ENCODE results near the gene CCPG1.
"Not testable (repeated sequence)": the region's sequence is repeated elsewhere in the genome, so short reads cannot be mapped to it uniquely, and the experiment has no call there.

The CCPG1 gene

DNA sequence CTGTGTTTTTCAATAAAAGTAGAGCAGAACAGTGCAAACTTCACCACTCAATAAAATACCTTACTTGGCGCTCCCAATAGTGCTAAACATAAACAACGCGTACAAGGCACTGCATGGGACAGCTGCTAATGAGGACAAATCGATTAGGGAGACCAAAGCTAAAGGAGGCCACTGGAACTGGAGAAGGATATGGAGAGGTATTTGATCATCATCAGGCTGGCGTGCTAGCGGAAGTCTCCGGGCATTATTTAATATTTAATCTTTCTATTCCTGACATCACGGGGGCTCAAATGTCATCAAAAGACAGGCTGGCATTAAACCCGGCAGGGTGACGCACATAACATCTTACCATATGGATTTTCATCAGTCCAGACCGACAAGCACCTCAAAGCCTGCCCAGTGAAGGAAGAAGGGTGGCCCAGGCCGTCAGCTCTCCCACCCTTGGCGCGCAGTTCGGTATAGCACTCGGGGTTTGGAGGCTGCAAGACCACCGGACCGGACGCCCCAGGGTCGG lies 604 bp downstream of the CCPG1 start:
- Histone ChIP-seq H3K9me3 (ENCODE audit: low read length) (peaks cover 2% of the 10 kb centered on the region), H3K27me3 (ENCODE audit: insufficient read depth, low read length) (no peaks in the 10 kb centered on the region), H3K4me3 (ENCODE audit: low read length) (peak overlapping the region; percentile 74), H2AFZ (ENCODE audit: low read depth, low read length) (peak overlapping the region; percentile 52), H3K4me1 (ENCODE audit: insufficient read depth, low read length) (peaks cover 3% of the 10 kb centered on the region), H3K36me3 (ENCODE audit: insufficient read depth, low read length) (no peaks in the 10 kb centered on the region)

DNA sequence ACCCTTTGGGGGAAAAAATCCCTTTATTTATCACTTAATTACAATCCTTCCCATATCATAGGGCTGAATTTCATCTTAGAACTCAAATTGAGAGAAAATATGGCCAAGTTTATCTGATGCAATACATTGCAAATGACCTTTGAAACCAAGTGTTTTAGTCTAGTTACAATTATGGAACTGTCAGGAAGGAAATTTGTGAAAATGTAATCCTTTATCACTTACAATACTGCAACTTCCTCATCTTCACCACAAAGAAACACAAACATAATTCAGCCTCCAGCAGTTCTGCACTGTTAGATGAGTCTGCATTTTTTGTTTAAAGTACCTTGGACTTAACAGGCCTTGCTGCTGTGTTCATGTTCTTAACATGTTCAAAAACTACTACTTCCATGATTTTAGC lies 4.6 kb downstream of the CCPG1 start:
- H3K4me1 ChIP-seq (ENCODE audit: insufficient read depth, low read length), result peaks cover 3% of the 10 kb centered on the region
- no peak overlapping the region for H2AFZ ChIP-seq (ENCODE audit: low read depth, low read length)
- no peaks in the 10 kb centered on the region for H3K36me3 ChIP-seq (ENCODE audit: insufficient read depth, low read length)
- peaks cover 2% of the 10 kb centered on the region for H3K9me3 ChIP-seq (ENCODE audit: low read length)
- no peak overlapping the region for H3K4me3 ChIP-seq (ENCODE audit: low read length)
- no peaks in the 10 kb centered on the region for H3K27me3 ChIP-seq (ENCODE audit: insufficient read depth, low read length)

DNA sequence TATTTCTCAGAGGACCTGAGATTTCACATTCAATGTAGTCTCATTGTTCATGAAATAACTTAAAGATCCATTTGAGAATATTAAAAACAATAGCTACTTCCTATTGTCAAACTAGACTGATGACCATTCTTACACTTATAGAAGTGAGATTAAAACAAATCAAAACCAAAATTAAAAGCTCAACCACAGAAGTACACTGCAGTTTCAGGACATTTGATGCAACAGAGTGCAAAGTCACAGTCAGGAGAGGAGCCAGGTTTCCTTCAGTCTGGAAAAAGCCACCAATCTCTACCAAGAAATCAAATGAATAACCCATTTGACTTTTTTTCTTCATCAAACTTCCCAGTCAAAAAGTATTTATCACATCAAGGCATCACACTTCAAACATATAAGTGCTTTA lies 5.5 kb downstream of the CCPG1 start:
- H2AFZ ChIP-seq (ENCODE audit: low read depth, low read length), result no peak overlapping the region
- no peaks in the 10 kb centered on the region for H3K36me3 ChIP-seq (ENCODE audit: insufficient read depth, low read length)
- no peak overlapping the region for H3K4me3 ChIP-seq (ENCODE audit: low read length)
- H3K4me1 ChIP-seq (ENCODE audit: insufficient read depth, low read length), result peaks cover 3% of the 10 kb centered on the region
- H3K9me3 ChIP-seq (ENCODE audit: low read length), result peaks cover 2% of the 10 kb centered on the region
- no peaks in the 10 kb centered on the region for H3K27me3 ChIP-seq (ENCODE audit: insufficient read depth, low read length)

DNA sequence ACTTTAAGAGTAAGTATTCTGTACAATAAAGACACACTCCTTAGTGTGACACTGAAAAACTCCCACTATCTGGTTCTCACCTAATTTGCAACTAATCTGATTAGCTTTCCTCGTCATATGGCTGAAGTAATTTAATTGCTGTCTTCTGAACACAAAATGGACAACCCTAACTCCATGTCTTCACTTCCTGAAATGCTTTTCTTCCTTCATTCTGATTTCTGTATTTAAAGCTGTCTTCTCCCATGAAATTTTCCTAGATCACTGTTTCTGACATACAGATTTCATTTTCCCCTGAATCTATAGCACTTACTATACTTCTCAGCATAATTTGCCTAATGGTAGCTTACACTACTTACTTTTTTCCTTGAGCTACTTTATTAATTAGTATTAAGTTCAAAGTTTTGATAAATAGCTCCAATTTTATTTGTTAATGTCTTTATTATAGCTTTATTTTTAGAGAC lies 6.3 kb downstream of the CCPG1 start:
- no peak overlapping the region for H3K4me3 ChIP-seq (ENCODE audit: low read length)
- H3K36me3 ChIP-seq (ENCODE audit: insufficient read depth, low read length), result no peaks in the 10 kb centered on the region

DNA sequence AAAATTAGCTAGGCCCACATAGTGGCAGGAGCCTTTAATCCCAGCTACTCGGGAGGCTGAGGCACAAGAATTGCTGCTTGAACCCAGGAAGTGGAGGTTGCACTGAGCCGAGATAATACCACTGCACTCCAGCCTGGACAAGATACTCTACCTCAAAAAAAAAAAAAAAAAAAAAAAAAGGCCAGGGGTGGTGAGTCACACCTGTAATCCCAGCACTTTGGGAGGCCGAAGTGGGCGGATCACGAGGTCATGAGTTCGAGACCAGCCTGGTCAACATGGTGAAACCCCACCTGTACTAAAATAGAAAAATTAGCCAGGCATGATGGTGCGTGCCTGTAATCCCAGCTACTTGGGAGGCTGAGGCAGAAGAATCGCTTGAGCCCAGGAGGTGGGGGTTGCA lies 8.1 kb downstream of the CCPG1 start:
- not testable (repeated sequence) for H3K36me3 ChIP-seq (ENCODE audit: insufficient read depth, low read length); H3K27me3 ChIP-seq (ENCODE audit: insufficient read depth, low read length); H3K4me1 ChIP-seq (ENCODE audit: insufficient read depth, low read length); H2AFZ ChIP-seq (ENCODE audit: low read depth, low read length); H3K4me3 ChIP-seq (ENCODE audit: low read length); H3K9me3 ChIP-seq (ENCODE audit: low read length)

More for the DNA sequence above, 6.3 kb downstream of the CCPG1 start:
- Histone ChIP-seq H3K27me3 (ENCODE audit: insufficient read depth, low read length) (no peaks in the 10 kb centered on the region), H2AFZ (ENCODE audit: low read depth, low read length) (no peak overlapping the region), H3K9me3 (ENCODE audit: low read length) (peaks cover 4% of the 10 kb centered on the region), H3K4me1 (ENCODE audit: insufficient read depth, low read length) (peaks cover 3% of the 10 kb centered on the region)

DNA sequence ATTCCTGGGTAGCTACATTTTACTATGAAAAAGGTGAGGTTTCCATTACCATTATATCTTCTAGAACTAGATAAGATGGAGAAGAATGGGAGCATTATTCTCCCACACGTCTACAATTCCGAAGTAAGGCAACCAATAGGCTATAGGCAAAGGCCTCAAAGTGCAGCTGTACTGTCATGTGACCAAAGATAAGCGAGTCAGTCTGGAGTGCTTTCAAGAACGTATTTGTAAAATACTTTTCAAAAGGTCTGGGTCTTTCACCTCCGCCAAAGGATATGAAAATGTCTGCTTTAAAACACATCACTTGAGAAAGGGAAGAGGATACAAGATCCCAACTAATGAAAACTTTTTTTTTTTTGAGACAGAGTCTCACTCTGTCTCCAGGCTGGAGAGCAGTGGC lies 9.9 kb downstream of the CCPG1 start:
- H3K9me3 ChIP-seq (ENCODE audit: low read length), result peaks cover 2% of the 10 kb centered on the region
- no peaks in the 10 kb centered on the region for H3K36me3 ChIP-seq (ENCODE audit: insufficient read depth, low read length)
- H3K4me3 ChIP-seq (ENCODE audit: low read length), result no peak overlapping the region
- H2AFZ ChIP-seq (ENCODE audit: low read depth, low read length), result no peak overlapping the region
- no peaks in the 10 kb centered on the region for H3K27me3 ChIP-seq (ENCODE audit: insufficient read depth, low read length)
- H3K4me1 ChIP-seq (ENCODE audit: insufficient read depth, low read length), result no peaks in the 10 kb centered on the region

DNA sequence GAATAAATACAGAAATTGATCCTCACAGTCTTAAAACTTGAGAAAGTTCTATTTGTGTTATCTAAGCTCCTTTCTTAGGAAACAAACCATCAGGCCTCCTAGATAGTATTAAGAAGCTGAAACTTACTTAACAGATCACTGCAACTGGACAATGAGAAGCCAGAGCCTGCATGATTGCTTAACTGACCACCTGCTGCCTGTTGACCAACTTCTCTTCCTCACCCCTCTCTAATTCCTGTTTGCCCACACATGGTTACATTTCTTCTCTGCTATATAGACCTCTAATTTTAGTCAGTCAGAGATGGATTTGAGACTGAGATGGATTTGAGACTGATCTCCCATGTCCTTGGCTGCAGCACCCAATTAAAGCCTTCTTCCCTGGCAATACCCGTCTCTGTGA lies 13.5 kb downstream of the CCPG1 start:
- Histone ChIP-seq H3K4me1 (ENCODE audit: insufficient read depth, low read length) (no peaks in the 10 kb centered on the region), H2AFZ (ENCODE audit: low read depth, low read length) (no peak overlapping the region), H3K36me3 (ENCODE audit: insufficient read depth, low read length) (no peaks in the 10 kb centered on the region), H3K4me3 (ENCODE audit: low read length) (no peak overlapping the region), H3K27me3 (ENCODE audit: insufficient read depth, low read length) (no peaks in the 10 kb centered on the region), H3K9me3 (ENCODE audit: low read length) (peaks cover 2% of the 10 kb centered on the region)

DNA sequence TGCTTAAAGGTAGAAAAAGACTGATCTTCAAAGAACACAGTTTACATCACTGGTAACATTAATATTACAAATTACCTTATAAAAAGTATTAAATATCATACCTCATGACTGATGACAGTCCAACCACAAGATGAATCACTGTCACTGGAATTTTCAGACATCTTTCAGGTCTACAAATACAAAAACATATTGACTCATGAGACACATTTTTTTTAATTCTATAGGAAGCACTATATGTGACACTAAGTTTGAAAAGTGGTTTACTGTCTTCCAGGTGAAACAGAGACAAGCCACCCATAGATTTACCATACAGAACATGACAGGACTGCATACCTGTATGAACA lies 18.9 kb downstream of the CCPG1 start:
- Histone ChIP-seq H3K4me1 (ENCODE audit: insufficient read depth, low read length) (no peaks in the 10 kb centered on the region), H3K36me3 (ENCODE audit: insufficient read depth, low read length) (peaks cover 5% of the 10 kb centered on the region), H3K27me3 (ENCODE audit: insufficient read depth, low read length) (no peaks in the 10 kb centered on the region), H2AFZ (ENCODE audit: low read depth, low read length) (no peak overlapping the region), H3K4me3 (ENCODE audit: low read length) (no peak overlapping the region), H3K9me3 (ENCODE audit: low read length) (no peaks in the 10 kb centered on the region)

DNA sequence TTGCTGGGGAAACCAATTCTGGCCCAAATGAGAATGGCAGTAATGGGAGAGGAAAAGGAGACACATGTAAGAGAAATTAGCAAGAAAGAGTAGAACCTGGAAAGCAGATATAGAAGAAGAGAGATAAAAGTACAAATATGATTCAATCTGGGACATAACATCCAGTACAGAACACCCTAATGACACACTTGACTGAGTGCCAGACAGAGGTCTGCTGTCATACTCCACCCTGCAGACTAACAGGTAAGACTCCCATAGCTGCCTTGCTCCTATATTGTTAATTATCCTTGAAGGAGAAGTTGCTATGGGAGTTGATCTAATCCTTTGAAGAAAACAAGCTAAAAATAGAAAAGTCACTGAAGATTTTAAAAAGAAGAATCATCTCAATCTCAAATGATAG lies 21.1 kb downstream of the CCPG1 start:
- Histone ChIP-seq H3K9me3 (ENCODE audit: low read length) (peaks cover 6% of the 10 kb centered on the region), H2AFZ (ENCODE audit: low read depth, low read length) (no peak overlapping the region), H3K4me3 (ENCODE audit: low read length) (no peak overlapping the region), H3K36me3 (ENCODE audit: insufficient read depth, low read length) (peaks cover 10% of the 10 kb centered on the region), H3K4me1 (ENCODE audit: insufficient read depth, low read length) (no peaks in the 10 kb centered on the region), H3K27me3 (ENCODE audit: insufficient read depth, low read length) (no peaks in the 10 kb centered on the region)

DNA sequence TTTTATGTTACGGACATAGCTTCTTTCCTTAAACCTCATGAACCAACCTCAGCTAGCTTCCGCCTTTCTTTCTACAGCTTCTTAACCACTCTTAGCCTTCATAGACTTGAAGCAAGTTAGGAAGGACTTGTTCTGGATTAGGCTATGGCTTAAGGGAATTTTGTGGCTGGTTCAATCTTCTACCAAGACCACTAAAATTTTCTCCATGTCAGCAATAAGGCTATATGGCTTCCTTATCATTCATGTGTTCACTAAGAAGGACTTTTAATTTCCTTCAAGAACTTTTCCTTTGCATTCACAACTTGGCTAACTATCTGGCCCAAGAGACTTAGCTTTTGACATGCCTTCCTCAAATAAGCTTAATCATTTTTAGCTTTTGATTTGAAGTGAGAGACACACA lies 24.5 kb downstream of the CCPG1 start:
- H3K9me3 ChIP-seq (ENCODE audit: low read length), result peaks cover 6% of the 10 kb centered on the region
- H3K27me3 ChIP-seq (ENCODE audit: insufficient read depth, low read length), result no peaks in the 10 kb centered on the region
- peaks cover 10% of the 10 kb centered on the region for H3K36me3 ChIP-seq (ENCODE audit: insufficient read depth, low read length)
- no peak overlapping the region for H3K4me3 ChIP-seq (ENCODE audit: low read length)
- no peak overlapping the region for H2AFZ ChIP-seq (ENCODE audit: low read depth, low read length)
- no peaks in the 10 kb centered on the region for H3K4me1 ChIP-seq (ENCODE audit: insufficient read depth, low read length)

DNA sequence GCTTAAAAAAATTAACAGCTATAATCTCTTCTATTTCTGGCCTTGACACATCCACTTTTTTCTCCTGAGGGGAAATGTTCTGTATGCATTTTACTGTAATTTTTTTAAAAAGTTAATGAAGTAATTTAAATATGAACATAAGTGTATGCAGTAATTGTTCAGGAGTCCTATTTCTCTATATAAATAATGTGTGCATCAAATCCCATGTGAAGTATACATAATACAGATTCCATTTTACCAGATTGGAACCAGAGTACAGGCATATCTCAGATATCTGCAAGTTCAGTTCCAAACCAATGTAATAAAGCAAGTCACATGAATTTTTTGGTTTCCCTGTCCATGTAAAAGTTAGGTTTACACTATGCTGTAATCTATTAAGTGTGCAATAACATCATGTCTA lies 26.6 kb downstream of the CCPG1 start:
- peaks cover 18% of the 10 kb centered on the region for H3K36me3 ChIP-seq (ENCODE audit: insufficient read depth, low read length)
- H3K9me3 ChIP-seq (ENCODE audit: low read length), result peaks cover 6% of the 10 kb centered on the region
- no peak overlapping the region for H2AFZ ChIP-seq (ENCODE audit: low read depth, low read length)
- H3K4me3 ChIP-seq (ENCODE audit: low read length), result no peak overlapping the region
- H3K4me1 ChIP-seq (ENCODE audit: insufficient read depth, low read length), result no peaks in the 10 kb centered on the region
- no peaks in the 10 kb centered on the region for H3K27me3 ChIP-seq (ENCODE audit: insufficient read depth, low read length)

DNA sequence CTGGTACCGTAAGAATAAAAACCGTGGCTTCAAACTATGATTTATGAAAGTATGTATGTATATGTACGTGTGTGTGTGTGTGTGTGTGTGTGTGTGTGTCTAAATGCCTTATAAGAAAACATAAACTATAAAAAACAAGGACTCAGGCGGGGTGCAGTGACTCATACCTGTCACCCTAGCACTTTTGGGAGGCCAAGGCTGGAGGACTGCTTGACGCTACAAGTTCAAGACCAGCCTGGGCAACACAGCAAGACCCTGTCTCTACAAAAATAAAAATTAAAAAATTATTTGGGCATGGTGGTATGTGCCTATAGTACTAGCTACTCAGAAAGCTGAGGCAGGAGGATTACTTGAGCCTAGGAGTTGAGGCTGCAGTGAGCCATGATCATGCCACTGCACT lies 29.1 kb downstream of the CCPG1 start:
- Histone ChIP-seq H3K4me1 (ENCODE audit: insufficient read depth, low read length) (no peaks in the 10 kb centered on the region), H3K27me3 (ENCODE audit: insufficient read depth, low read length) (no peaks in the 10 kb centered on the region), H3K36me3 (ENCODE audit: insufficient read depth, low read length) (peaks cover 22% of the 10 kb centered on the region)

DNA sequence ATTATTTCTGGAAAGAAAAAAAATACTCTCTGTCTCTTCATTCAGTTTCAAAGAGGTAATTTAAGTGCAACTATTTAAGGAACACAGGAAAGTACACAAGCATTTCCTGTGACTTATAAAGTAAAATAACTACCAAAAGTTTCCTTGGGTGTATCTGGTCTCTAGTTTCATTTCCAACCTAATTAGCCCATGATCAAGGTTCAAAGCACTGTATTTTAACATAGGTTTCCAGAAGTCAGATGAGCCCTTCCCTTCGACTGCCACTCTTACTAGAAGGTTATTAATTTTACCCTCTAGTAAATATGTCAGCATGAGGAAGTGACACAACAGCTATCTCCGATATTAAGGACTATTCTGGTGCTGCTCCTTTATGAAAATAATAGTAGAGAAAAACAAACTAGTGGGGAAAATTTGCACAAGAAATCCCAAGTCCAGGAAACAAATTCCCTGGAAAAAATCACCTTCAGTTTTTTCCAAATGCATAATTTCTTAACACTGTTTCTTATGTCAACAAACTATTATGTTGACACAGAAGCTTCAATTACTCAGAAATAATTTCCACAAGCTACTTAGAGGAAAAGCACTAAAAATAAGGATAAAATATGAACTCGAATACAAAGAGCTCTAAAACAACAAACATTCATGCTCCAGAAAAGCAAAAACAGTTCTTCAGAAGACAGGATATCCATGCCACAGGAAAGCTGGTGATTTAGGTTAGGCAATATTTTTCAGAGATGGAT lies 35.3 kb downstream of the CCPG1 start:
- no peak overlapping the region for H2AFZ ChIP-seq (ENCODE audit: low read depth, low read length)
- no peaks in the 10 kb centered on the region for H3K9me3 ChIP-seq (ENCODE audit: low read length)
- H3K36me3 ChIP-seq (ENCODE audit: insufficient read depth, low read length), result peaks cover 28% of the 10 kb centered on the region
- no peaks in the 10 kb centered on the region for H3K27me3 ChIP-seq (ENCODE audit: insufficient read depth, low read length)
- H3K4me1 ChIP-seq (ENCODE audit: insufficient read depth, low read length), result no peaks in the 10 kb centered on the region
- H3K4me3 ChIP-seq (ENCODE audit: low read length), result no peak overlapping the region

More for the DNA sequence above, 29.1 kb downstream of the CCPG1 start:
- Histone ChIP-seq H3K9me3 (ENCODE audit: low read length) (peaks cover 6% of the 10 kb centered on the region), H3K4me3 (ENCODE audit: low read length) (no peak overlapping the region), H2AFZ (ENCODE audit: low read depth, low read length) (no peak overlapping the region)

DNA sequence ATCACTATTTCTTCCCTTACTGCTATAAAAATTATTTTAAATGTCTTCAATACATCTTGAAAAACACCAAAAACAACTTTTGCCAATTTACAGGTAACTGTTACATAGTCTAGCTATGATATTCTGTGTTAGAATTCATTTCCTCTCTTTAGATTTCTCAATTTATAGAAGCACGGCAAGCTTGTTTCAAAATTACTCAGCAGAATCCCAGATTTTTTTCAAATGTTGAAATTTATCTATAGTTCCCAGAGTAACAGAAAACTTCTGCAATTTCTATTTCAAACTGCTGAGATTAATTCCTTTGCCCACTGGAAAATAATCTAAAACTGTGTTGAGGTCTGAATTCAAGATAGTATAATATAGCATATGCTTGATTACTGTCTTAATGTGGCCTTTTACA lies 41.2 kb downstream of the CCPG1 start:
- no peaks in the 10 kb centered on the region for H3K4me1 ChIP-seq (ENCODE audit: insufficient read depth, low read length)
- no peaks in the 10 kb centered on the region for H3K27me3 ChIP-seq (ENCODE audit: insufficient read depth, low read length)
- no peak overlapping the region for H3K4me3 ChIP-seq (ENCODE audit: low read length)
- no peak overlapping the region for H2AFZ ChIP-seq (ENCODE audit: low read depth, low read length)
- H3K36me3 ChIP-seq (ENCODE audit: insufficient read depth, low read length), result peaks cover 9% of the 10 kb centered on the region
- H3K9me3 ChIP-seq (ENCODE audit: low read length), result no peaks in the 10 kb centered on the region

Data from neuron (in vitro differentiated cells).